Fibroblast of mammary gland (primary cell): Measurements from ENCODE around the gene TEDC2.
"Not testable (repeated sequence)": the region's sequence is repeated elsewhere in the genome, so short reads cannot be mapped to it uniquely, and the experiment has no call there.

Experiments used
- DNase-seq: peaks from one replicate; pipeline ENCODE4 v3.0.0-alpha.2; 2010; ENCODE audit warnings: low read depth
- H3K4me3 ChIP-seq: 2 replicates; pipeline ENCODE4 v1.5.1; 2011; ENCODE audit warnings: low read depth, mild to moderate bottlenecking, low read length, moderate library complexity; ENCODE audit not compliant: control insufficient read depth
- CTCF ChIP-seq: conservative IDR thresholded peaks from 2 replicates; pipeline ENCODE4 v1.5.1; 2011; ENCODE audit warnings: low read depth, low read length, inconsistent platforms; ENCODE audit not compliant: control insufficient read depth, insufficient read depth

Gene TEDC2

GRCh38 chr16:2476741-2477140, 16.8 kb downstream of the TEDC2 start:
- DNase-seq: no peak
- no peak overlapping the region for H3K4me3 ChIP-seq
- TF ChIP-seq CTCF: no peak

GRCh38 chr16:2477327-2477726, 17.4 kb downstream of the TEDC2 start:
- H3K4me3 ChIP-seq: no peak overlapping the region
- TF ChIP-seq CTCF: no peak
- DNase-seq: no peak

- TF ChIP-seq CTCF: no peak
- H3K4me3 ChIP-seq: no peak overlapping the region
- DNase-seq: no peak
Observed at GRCh38 chr16:2478279-2478678, 18.4 kb downstream of the TEDC2 start.

- not testable (repeated sequence) for DNase-seq, H3K4me3 ChIP-seq
Observed at GRCh38 chr16:2479996-2480395, 20.1 kb downstream of the TEDC2 start.

- no peak for TF ChIP-seq CTCF
Observed at GRCh38 chr16:2480948-2481347, 21.0 kb downstream of the TEDC2 start.

GRCh38 chr16:2481676-2482075, 21.8 kb downstream of the TEDC2 start:
- no peak for TF ChIP-seq CTCF

More at GRCh38 chr16:2480948-2481347, 21.0 kb downstream of the TEDC2 start:
- H3K4me3 ChIP-seq: no peak overlapping the region
- DNase-seq: no peak

GRCh38 chr16:2482249-2482648, 22.3 kb downstream of the TEDC2 start:
- no peak for DNase-seq
- H3K4me3 ChIP-seq: no peak overlapping the region
- no peak for TF ChIP-seq CTCF

More at GRCh38 chr16:2481676-2482075, 21.8 kb downstream of the TEDC2 start:
- no peak for DNase-seq
- no peak overlapping the region for H3K4me3 ChIP-seq
